Right ventricle myocardium inferior (tissue), 1 donor: ENCODE measurements around the gene TBC1D4. TPM values are rescaled to one million over a fixed set of nuclear protein-coding genes. Genes with fewer than 3 reads are reported as not detected.
"Not testable (repeated sequence)": the region's sequence is repeated elsewhere in the genome, so short reads cannot be mapped to it uniquely, and the experiment has no call there.

Source experiments
- ATAC-seq: fragments of 200-7000 bp; cut with Tn5 transposase; one replicate; pipeline ENCODE4 v1.9.1; 2020; ENCODE audit warnings: mild to moderate bottlenecking, moderate library complexity
- DNase-seq: peaks from one replicate; pipeline ENCODE4 v3.0.0; 2021; ENCODE audit errors: missing footprints
- intact Hi-C: fragments of 100-400 bp; cut with DNase I; formaldehyde crosslinking; loops from one replicate; pipeline ENCODE4 v1.11.0; 2022
- total RNA-seq: library from RNA; stranded (reverse); fragmentation: NEBNext Ultra II Directional; extraction: Animal tissue kit (Norgen Biotek cat#: 25700); gene quantifications from one replicate; pipeline ENCODE4 v1.2.1, GENCODE V29; 2021
- donor health status: DM: no; HTN: yes; CAD: no; lungs with severe emphysema.

TBC1D4 gene
- total RNA-seq, 1 donor from 2014 or later = 86.8 TPM

GRCh38 chr13:75325711-75326110 lies 156.3 kb downstream of the TBC1D4 start:
- DNase-seq = no peak
- no peak for ATAC-seq
- intact Hi-C loops = no loop called here

- ATAC-seq = no peak
- DNase-seq = no peak
- intact Hi-C loops = no loop called here
These were observed 157.5 kb downstream of the TBC1D4 start for GRCh38 chr13:75324413-75324940.

GRCh38 chr13:75321084-75321483 lies 160.9 kb downstream of the TBC1D4 start:
- intact Hi-C loops = no loop called here
- ATAC-seq (no peak), DNase-seq (no peak)

- no peak for ATAC-seq
- intact Hi-C loops = no loop called here
These were observed 162.7 kb downstream of the TBC1D4 start for GRCh38 chr13:75319254-75319653.

GRCh38 chr13:75318138-75318833 lies 163.7 kb downstream of the TBC1D4 start:
- intact Hi-C loops = no loop called here
- DNase-seq (no peak), ATAC-seq (no peak)

More at GRCh38 chr13:75319254-75319653, 162.7 kb downstream of the TBC1D4 start:
- no peak for DNase-seq

GRCh38 chr13:75316427-75316826 lies 165.5 kb downstream of the TBC1D4 start:
- no peak for ATAC-seq
- intact Hi-C loops = no loop called here

GRCh38 chr13:75312884-75313520 lies 169.0 kb downstream of the TBC1D4 start:
- ATAC-seq (no peak), DNase-seq (no peak)
- intact Hi-C loops = no loop called here

More at GRCh38 chr13:75316427-75316826, 165.5 kb downstream of the TBC1D4 start:
- no peak for DNase-seq

GRCh38 chr13:75309981-75310580 lies 171.9 kb downstream of the TBC1D4 start:
- ATAC-seq (no peak), DNase-seq (no peak)
- intact Hi-C loops = no loop called here

- ATAC-seq (no peak), DNase-seq (no peak)
- intact Hi-C loops = no loop called here
These were observed 173.7 kb downstream of the TBC1D4 start for GRCh38 chr13:75308222-75308621.

GRCh38 chr13:75307370-75307949 lies 174.5 kb downstream of the TBC1D4 start:
- intact Hi-C loops = no loop called here
- ATAC-seq (no peak), DNase-seq (no peak)

GRCh38 chr13:75306967-75307366 lies 175.0 kb downstream of the TBC1D4 start:
- DNase-seq, intact Hi-C loops: not testable (repeated sequence)

GRCh38 chr13:75305059-75305458 lies 176.9 kb downstream of the TBC1D4 start:
- intact Hi-C loops = no loop called here
- ATAC-seq = peak; percentile 23
- DNase-seq = no peak

More at GRCh38 chr13:75306967-75307366, 175.0 kb downstream of the TBC1D4 start:
- not testable (repeated sequence) for ATAC-seq

- intact Hi-C loops = no loop called here
- DNase-seq (no peak), ATAC-seq (no peak)
These were observed 178.7 kb downstream of the TBC1D4 start for GRCh38 chr13:75303263-75303662.

- ATAC-seq (no peak), DNase-seq (no peak)
- intact Hi-C loops = no loop called here
These were observed 179.8 kb downstream of the TBC1D4 start for GRCh38 chr13:75302071-75302698.

- no peak for ATAC-seq
- DNase-seq = no peak
- intact Hi-C loops = no loop called here
These were observed 181.8 kb downstream of the TBC1D4 start for GRCh38 chr13:75299913-75300862.

- ATAC-seq = no peak
- intact Hi-C loops = no loop called here
- DNase-seq = no peak
These were observed 182.7 kb downstream of the TBC1D4 start for GRCh38 chr13:75299246-75299645.

GRCh38 chr13:75296641-75297040 lies 185.3 kb downstream of the TBC1D4 start:
- ATAC-seq (no peak), DNase-seq (no peak)
- intact Hi-C loops = no loop called here

GRCh38 chr13:75295201-75295600 lies 186.8 kb downstream of the TBC1D4 start:
- ATAC-seq = no peak
- no peak for DNase-seq
- intact Hi-C loops = no loop called here
